DOHH2 (cell line): ENCODE results near the gene ZMIZ1.

ENCODE experiments used
- EZH2phosphoT487 ChIP-seq: fragments of 200-600 bp; sonication (generic); IDR thresholded peaks from 2 replicates; pipeline ENCODE4 v1.6.1; 2017; ENCODE audit warnings: borderline replicate concordance, mild to moderate bottlenecking, antibody characterized with exemption, low read length, moderate library complexity, mixed read lengths
- TF ChIP-seq, protein P1 (sequence below): fragments of 200-600 bp; sonication (generic); IDR thresholded peaks from one replicate; pipeline ENCODE4 v1.5.1; 2014; ENCODE audit warnings: antibody characterized with exemption, mild to moderate bottlenecking, low read depth, low read length; ENCODE audit not compliant: poor library complexity, severe bottlenecking

DNA sequence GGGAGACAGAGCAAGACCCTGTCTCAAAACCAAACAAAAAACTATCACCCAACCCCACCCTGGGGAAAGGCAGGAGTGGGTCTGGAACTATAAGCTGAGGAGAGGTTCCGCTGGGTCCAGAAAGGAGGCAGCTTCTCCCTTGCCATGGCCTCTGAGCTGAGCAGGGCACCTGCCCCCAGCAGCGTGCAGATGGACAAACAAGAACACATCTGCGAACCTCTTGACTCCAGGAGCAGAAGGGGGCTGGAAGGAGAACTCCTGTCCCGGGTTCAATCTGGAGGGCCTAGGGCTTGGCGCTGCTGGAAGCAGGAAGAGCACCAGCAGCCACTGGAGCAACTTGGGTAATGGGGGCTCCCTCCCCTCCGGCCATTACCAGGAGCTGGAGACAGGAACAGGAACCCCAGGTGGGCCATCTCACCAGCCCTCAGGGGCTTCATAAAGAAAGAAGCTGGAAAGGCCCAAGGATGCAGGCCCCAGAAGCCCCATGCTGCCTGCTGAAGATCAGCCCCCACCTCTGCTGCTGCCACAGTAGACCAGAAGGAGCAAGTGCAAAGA lies 259.5 kb downstream of the ZMIZ1 start:
- TF ChIP-seq, protein P1, sequence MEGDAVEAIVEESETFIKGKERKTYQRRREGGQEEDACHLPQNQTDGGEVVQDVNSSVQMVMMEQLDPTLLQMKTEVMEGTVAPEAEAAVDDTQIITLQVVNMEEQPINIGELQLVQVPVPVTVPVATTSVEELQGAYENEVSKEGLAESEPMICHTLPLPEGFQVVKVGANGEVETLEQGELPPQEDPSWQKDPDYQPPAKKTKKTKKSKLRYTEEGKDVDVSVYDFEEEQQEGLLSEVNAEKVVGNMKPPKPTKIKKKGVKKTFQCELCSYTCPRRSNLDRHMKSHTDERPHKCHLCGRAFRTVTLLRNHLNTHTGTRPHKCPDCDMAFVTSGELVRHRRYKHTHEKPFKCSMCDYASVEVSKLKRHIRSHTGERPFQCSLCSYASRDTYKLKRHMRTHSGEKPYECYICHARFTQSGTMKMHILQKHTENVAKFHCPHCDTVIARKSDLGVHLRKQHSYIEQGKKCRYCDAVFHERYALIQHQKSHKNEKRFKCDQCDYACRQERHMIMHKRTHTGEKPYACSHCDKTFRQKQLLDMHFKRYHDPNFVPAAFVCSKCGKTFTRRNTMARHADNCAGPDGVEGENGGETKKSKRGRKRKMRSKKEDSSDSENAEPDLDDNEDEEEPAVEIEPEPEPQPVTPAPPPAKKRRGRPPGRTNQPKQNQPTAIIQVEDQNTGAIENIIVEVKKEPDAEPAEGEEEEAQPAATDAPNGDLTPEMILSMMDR, result no peak
- no peak for TF ChIP-seq EZH2phosphoT487
